HCT116 (cell line): Measurements from ENCODE around the gene ZNF146.

Experiments
- ELF1 ChIP-seq: IDR thresholded peaks from 2 replicates; pipeline ENCODE4 v1.6.1; 2012; ENCODE audit warnings: low read depth, borderline replicate concordance
- EZH2phosphoT487 ChIP-seq: fragments of 200-600 bp; IDR thresholded peaks from 2 replicates; pipeline ENCODE4 v1.6.1; 2018; ENCODE audit warnings: antibody characterized with exemption, borderline replicate concordance
- JUND ChIP-seq: IDR thresholded peaks from 2 replicates; pipeline ENCODE4 v1.6.1; 2012
- POLR2AphosphoS5 ChIP-seq: IDR thresholded peaks from 2 replicates; pipeline ENCODE4 v1.6.1; 2011; ENCODE audit warnings: mild to moderate bottlenecking, low read depth, low read length, moderate library complexity
- SIN3A ChIP-seq: IDR thresholded peaks from 2 replicates; pipeline ENCODE4 v1.6.1; 2012; ENCODE audit warnings: low read depth
- TCF7L2 ChIP-seq: IDR thresholded peaks from 2 replicates; pipeline ENCODE4 v1.7.0; 2011; ENCODE audit warnings: borderline replicate concordance, inconsistent platforms; ENCODE audit not compliant: insufficient read depth, insufficient read length; ENCODE audit errors: extremely low read depth
- ZFX ChIP-seq: fragments of 450-650 bp; IDR thresholded peaks from 2 replicates; pipeline ENCODE4 v1.6.1; 2017
- TF ChIP-seq, protein P1 (sequence below), 3 experiments: fragments of 200-600 bp in 1 of 3; sonication (generic) in 1 of 3; IDR thresholded peaks in 2 of 3; conservative IDR thresholded peaks in 1 of 3; 2 replicates each; pipeline ENCODE4 v1.5.1; 2012 to 2017; ENCODE audit warnings: low read depth in 2 of 3, low read length in 2 of 3, antibody characterized with exemption in 1 of 3, borderline replicate concordance in 1 of 3, control low read depth in 1 of 3, mild to moderate bottlenecking in 1 of 3, mixed read lengths in 1 of 3, mixed run types in 1 of 3, moderate library complexity in 1 of 3; ENCODE audit not compliant: insufficient read depth in 1 of 3
- TF ChIP-seq, protein P2 (sequence below): IDR thresholded peaks from 2 replicates; pipeline ENCODE4 v1.6.1; 2012

DNA sequence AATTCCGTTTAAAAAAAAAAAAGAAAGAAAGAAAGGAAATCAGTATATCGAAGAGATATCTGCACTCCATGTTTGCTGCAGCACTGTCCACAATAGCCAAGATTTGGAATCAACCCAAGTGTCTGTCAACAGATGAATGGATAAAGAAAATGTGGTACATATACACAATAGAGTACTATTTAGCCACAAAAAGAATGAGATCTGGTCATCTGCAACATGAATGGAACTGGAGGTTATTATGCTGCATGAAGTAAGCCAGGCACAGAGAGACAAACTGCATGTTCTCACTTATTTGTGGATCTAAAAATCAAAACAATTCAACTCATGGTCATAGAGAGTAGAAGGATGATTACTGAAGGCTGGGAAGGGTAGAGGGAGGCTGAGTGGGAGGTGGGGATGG lies 16.8 kb upstream of the ZNF146 start:
- TF ChIP-seq, protein P1, sequence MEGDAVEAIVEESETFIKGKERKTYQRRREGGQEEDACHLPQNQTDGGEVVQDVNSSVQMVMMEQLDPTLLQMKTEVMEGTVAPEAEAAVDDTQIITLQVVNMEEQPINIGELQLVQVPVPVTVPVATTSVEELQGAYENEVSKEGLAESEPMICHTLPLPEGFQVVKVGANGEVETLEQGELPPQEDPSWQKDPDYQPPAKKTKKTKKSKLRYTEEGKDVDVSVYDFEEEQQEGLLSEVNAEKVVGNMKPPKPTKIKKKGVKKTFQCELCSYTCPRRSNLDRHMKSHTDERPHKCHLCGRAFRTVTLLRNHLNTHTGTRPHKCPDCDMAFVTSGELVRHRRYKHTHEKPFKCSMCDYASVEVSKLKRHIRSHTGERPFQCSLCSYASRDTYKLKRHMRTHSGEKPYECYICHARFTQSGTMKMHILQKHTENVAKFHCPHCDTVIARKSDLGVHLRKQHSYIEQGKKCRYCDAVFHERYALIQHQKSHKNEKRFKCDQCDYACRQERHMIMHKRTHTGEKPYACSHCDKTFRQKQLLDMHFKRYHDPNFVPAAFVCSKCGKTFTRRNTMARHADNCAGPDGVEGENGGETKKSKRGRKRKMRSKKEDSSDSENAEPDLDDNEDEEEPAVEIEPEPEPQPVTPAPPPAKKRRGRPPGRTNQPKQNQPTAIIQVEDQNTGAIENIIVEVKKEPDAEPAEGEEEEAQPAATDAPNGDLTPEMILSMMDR (IDR thresholded peaks at IDR 0.05 in 2 of 3, conservative IDR thresholded peaks at IDR 0.05 in 1 of 3; ENCODE audit: borderline replicate concordance in 1 of 3, insufficient read depth in 1 of 3, low read depth in 2 of 3, low read length in 2 of 3) = no peak
- no peak for TF ChIP-seq ELF1
- TF ChIP-seq JUND = no peak
- TF ChIP-seq, protein P2, sequence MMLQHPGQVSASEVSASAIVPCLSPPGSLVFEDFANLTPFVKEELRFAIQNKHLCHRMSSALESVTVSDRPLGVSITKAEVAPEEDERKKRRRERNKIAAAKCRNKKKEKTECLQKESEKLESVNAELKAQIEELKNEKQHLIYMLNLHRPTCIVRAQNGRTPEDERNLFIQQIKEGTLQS = no peak
- no peak for TF ChIP-seq TCF7L2
- no peak for TF ChIP-seq POLR2AphosphoS5
- no peak for TF ChIP-seq ZFX
- no peak for TF ChIP-seq SIN3A
- no peak for TF ChIP-seq EZH2phosphoT487
